ENCODE data around the gene ZNF536.

Gene ZNF536

GRCh38 chr19:30364866-30365800 lies 7.1 kb upstream of the ZNF536 start:
- DNase-seq: no peak

DNA sequence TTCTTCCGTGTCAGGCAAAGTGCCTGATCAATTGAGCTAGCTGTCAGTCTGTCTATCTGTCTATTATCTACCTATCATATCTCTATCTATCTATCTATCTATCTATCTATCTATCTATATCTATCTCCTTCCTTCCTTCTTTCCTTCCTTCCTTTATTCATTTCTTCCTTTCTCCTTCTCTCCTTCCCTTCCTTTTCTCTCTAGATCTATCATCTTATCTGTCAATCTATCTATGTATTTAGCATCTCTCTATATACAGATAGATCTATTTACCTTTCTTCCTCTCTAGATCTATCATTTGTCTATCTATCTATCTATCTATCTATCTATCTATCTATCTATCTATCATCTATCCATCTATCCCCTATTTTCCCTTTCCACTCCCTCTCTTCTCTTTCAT lies 5.9 kb upstream of the ZNF536 start:
- DNase-seq: no peak

GRCh38 chr19:30367006-30367405 lies 5.2 kb upstream of the ZNF536 start:
- no peak for DNase-seq

- no peak for DNase-seq
Measured at GRCh38 chr19:30367421-30367820, 4.8 kb upstream of the ZNF536 start.

DNA sequence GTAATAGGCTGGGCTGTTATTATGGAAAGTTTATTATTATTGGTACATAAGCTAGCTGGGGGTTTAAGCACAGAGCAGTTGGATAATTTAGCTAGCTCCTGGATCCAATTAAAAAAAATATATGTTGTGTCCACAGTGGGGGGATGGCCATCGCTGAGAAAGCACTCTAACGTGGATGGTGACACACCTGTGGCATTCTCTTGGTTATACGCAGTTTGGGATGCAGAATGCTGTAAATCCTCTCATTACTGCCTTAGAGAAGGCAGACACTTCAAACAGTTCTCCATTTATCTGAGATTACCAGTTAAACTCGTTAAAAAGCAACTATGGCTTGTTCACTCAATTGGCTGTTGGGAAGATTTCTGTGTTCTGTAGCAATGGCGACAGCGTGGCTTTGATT lies 2.4 kb upstream of the ZNF536 start:
- no peak for DNase-seq

- no peak for DNase-seq
Measured at GRCh38 chr19:30371161-30371836, 885 bp upstream of the ZNF536 start.

- DNase-seq: no peak
Measured at GRCh38 chr19:30373593-30373992, 1.4 kb downstream of the ZNF536 start.

- no peak for DNase-seq
Measured at GRCh38 chr19:30374539-30374864, 2.3 kb downstream of the ZNF536 start.

DNA sequence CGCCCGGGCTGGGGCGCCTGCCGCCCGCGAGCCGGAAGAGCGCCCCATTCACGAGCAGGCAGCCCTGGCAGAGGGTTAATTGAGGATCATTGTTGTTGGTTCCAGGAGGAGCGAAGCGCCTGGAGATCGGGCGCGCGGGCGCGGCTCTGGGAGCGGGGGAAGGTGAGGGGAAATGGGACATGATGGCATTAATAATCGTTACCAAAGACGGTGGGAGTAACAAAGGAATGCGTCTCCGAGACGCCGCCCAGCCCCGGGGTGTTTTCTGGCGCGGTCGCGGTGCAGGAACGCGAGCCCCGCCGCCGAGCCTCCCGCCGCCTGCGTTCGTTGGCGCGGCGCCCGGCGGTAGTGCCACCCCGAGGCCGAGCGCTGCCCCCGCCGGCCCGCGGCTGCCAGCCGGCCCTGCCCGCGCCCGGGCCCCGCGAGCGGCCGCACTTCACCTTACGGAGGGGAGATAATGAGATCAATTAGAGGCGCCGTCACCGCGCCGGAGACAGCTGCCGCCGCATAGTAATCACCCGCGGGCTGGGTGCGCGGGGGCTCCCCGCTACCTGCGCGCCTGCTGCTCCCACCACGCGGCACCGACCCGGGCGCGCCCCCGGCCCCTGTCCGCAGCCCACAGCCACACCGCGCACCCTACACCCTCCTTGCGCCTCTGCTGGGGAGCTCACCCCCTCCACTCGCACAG lies 2.8 kb downstream of the ZNF536 start:
- DNase-seq: no peak

- no peak for DNase-seq
Measured at GRCh38 chr19:30375553-30376031, 3.4 kb downstream of the ZNF536 start.

DNA sequence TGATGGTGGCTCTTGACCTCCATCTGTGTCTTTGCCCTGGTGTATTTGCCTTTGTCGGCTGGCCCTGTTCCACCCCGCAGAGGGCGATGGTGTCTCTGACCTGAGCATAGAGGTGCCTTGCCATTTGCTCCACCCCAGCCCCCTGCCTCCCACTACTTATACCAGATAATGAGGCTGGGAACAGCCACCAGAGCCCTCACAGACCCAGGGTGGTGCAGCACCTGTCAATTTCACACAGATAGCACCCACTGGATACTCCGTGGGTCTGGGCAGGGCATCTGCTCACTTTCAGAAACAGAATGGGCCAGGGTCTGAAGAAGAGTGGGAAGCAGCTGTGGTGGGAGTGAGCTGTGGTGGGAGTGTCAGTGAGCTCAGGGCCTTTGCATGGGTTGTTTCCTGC lies 4.1 kb downstream of the ZNF536 start:
- DNase-seq: no peak

- DNase-seq: no peak
Measured at GRCh38 chr19:30376826-30377425, 4.7 kb downstream of the ZNF536 start.

DNA sequence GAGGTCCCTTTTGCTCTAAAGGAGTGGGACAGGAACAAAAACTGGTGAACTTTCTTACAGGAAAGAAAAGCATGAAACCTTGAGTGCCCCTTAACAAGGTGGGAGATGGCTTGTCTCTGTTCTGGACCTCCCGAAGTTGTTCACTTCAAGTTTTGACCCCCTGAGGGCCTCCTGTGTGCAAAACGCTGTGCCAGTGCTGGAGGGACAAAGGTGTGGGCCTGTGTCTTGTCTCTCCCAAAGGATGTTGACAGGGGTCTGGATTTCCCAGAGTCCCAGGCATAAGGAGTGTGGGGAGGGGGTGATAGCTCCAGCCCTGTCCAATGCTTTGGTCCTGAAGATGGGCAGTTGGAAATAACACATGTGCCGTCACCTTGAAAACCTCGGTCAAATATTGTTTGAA lies 6.5 kb downstream of the ZNF536 start:
- DNase-seq: no peak

GRCh38 chr19:30379841-30380610 lies 7.8 kb downstream of the ZNF536 start:
- no peak for DNase-seq

DNA sequence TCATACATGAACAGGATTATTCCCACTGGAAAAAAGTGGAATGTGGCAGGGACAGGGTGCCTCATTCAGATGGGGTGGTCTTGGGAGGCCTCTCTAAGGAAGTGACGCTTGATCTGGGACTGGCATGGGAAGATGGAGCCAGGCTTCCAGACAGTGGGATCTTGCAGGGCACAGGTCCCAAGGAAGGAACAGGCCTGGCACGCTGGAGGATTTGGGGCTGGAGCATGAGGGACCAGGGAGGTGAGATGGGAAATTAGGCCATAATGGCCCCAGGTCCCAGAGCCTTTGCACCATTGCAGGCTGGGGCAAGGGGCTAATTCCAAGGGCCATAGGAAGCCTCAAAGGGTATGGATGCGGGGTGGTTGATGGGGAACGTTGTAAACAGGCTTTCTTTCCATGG lies 9.2 kb downstream of the ZNF536 start:
- DNase-seq: no peak

GRCh38 chr19:30385174-30385573 lies 13.0 kb downstream of the ZNF536 start:
- no peak for DNase-seq

- DNase-seq: no peak
Measured at GRCh38 chr19:30385666-30386065, 13.5 kb downstream of the ZNF536 start.

GRCh38 chr19:30386551-30387143 lies 14.5 kb downstream of the ZNF536 start:
- DNase-seq: no peak

GRCh38 chr19:30387311-30388115 lies 15.3 kb downstream of the ZNF536 start:
- DNase-seq: no peak

DNA sequence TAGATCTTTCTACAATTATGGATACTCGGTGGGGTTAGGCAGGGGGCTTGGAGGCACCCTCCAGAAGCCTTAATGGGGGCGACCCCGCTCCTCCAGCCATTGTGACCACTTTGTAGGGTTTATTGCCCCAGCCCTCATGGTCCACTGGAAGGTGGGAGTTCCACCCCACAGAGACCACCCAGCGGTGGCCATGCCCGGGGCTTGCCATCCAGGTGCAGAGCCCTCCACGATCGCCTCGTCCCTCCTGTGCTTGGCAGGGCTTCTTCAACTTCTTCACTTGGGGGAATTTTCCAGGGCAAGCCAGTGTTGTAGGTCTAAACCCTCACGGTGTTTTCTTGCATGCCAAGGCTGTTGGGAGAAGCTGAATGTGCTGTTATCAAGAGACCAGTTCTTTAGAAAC lies 16.1 kb downstream of the ZNF536 start:
- no peak for DNase-seq

- no peak for DNase-seq
Measured at GRCh38 chr19:30388819-30389218, 16.6 kb downstream of the ZNF536 start.
